ENCODE results near the gene DUSP15.
"Not testable (repeated sequence)": the region's sequence is repeated elsewhere in the genome, so short reads cannot be mapped to it uniquely, and the experiment has no call there.

The DUSP15 gene

GRCh38 chr20:31819083-31819784, 51.1 kb downstream of the DUSP15 start, which contains the start of gene MYLK2:
Gene MYLK2, plus strand, starts transcription at chr20:31819356. Its CDS starts 225 bp downstream, at chr20:31819581.
- no peak for DNase-seq

GRCh38 chr20:31818376-31818908, 51.9 kb downstream of the DUSP15 start:
- DNase-seq, result no peak

- DNase-seq, result no peak
Measured at GRCh38 chr20:31817461-31817860, 52.9 kb downstream of the DUSP15 start.

- DNase-seq, result no peak
Measured at GRCh38 chr20:31816221-31816620, 54.1 kb downstream of the DUSP15 start.

- no peak for DNase-seq
Measured at GRCh38 chr20:31815408-31816188, 54.7 kb downstream of the DUSP15 start.

- DNase-seq, result not testable (repeated sequence)
Measured at GRCh38 chr20:31814142-31814541, 56.2 kb downstream of the DUSP15 start.

- no peak for DNase-seq
Measured at GRCh38 chr20:31813611-31814010, 56.7 kb downstream of the DUSP15 start.

- no peak for DNase-seq
Measured at GRCh38 chr20:31811796-31812728, 58.3 kb downstream of the DUSP15 start.

GRCh38 chr20:31811198-31811597, 59.1 kb downstream of the DUSP15 start:
- no peak for DNase-seq
